IMR-90 (cell line): ENCODE data around the gene SLAMF9. TPM values are rescaled to one million over a fixed set of nuclear protein-coding genes. Genes with fewer than 3 reads are reported as not detected.

Experiments
- ATAC-seq: fragments of 200-7000 bp; cut with Tn5 transposase; 2 replicates; pipeline ENCODE4 v1.9.1; 2020; ENCODE audit warnings: low read depth, mild to moderate bottlenecking, moderate library complexity
- BruUV-seq: library from RNA; stranded (reverse); fragments of 400-500 nt; replicated peaks from 2 replicates; lab custom pipeline; 2021; lab: Mats Ljungman, UMichigan
- CTCF ChIA-PET: fragments of 300-600 bp; formaldehyde crosslinking; extraction: SDS; loops from one replicate; lab custom pipeline; 2021; ENCODE audit warnings: antibody characterized with exemption; lab: Yijun Ruan, JAX
- POLR2A ChIA-PET: fragments of 300-600 bp; sonication (Branson Sonifier 250); formaldehyde crosslinking; loops from one replicate; lab custom pipeline; 2022; ENCODE audit warnings: antibody characterized with exemption; ENCODE audit not compliant: unreplicated experiment; lab: Charles Lee
- DNase-seq: peaks from one replicate; pipeline ENCODE4 v3.0.0; 2013
- H2AFZ ChIP-seq: replicated peaks from 2 replicates; pipeline ENCODE3; 2013; ENCODE audit warnings: low read length, mild to moderate bottlenecking; ENCODE audit not compliant: poor library complexity
- H2AK5ac ChIP-seq: 2 replicates; pipeline ENCODE4 v1.6.1; 2013; ENCODE audit warnings: low read depth, low read length, inconsistent platforms
- H2AK9ac ChIP-seq: replicated peaks from 2 replicates; pipeline ENCODE3; 2013; ENCODE audit warnings: mild to moderate bottlenecking, low read depth, low read length, moderate library complexity; ENCODE audit not compliant: poor library complexity
- H2BK120ac ChIP-seq: 2 replicates; pipeline ENCODE4 v1.6.1; 2013; ENCODE audit warnings: low read depth, low read length, inconsistent platforms
- H2BK15ac ChIP-seq: 3 replicates; pipeline ENCODE4 v1.6.1; 2013; ENCODE audit warnings: low read depth, low read length, inconsistent platforms
- H2BK20ac ChIP-seq: 2 replicates; pipeline ENCODE4 v1.6.1; 2013; ENCODE audit warnings: low read depth, mild to moderate bottlenecking, inconsistent platforms, low read length, moderate library complexity
- H2BK5ac ChIP-seq: 2 replicates; pipeline ENCODE4 v1.6.1; 2013; ENCODE audit warnings: mild to moderate bottlenecking, low read depth, low read length, inconsistent platforms; ENCODE audit not compliant: poor library complexity, severe bottlenecking
- H3K14ac ChIP-seq: replicated peaks from 2 replicates; pipeline ENCODE4 v1.6.1; 2013; ENCODE audit warnings: low read depth, low read length, inconsistent platforms
- H3K18ac ChIP-seq: 2 replicates; pipeline ENCODE4 v1.6.1; 2013; ENCODE audit warnings: low read depth, low read length, control low read depth
- H3K23ac ChIP-seq: 2 replicates; pipeline ENCODE4 v1.6.1; 2013; ENCODE audit warnings: low read depth, low read length, inconsistent platforms
- H3K27ac ChIP-seq: 2 replicates; pipeline ENCODE4 v1.5.1; 2013; ENCODE audit warnings: mild to moderate bottlenecking, control low read depth, low read length; ENCODE audit not compliant: insufficient read depth
- H3K27me3 ChIP-seq: 2 replicates; pipeline ENCODE4 v1.6.1; 2013; ENCODE audit warnings: low read length; ENCODE audit not compliant: control insufficient read depth, insufficient read depth
- H3K36me3 ChIP-seq: 2 replicates; pipeline ENCODE4 v1.6.1; 2013; ENCODE audit warnings: low read length, mixed read lengths; ENCODE audit not compliant: control insufficient read depth, insufficient read depth
- H3K4ac ChIP-seq: 2 replicates; pipeline ENCODE4 v1.6.1; 2013; ENCODE audit warnings: low read depth, low read length, inconsistent platforms
- H3K4me1 ChIP-seq: 2 replicates; pipeline ENCODE4 v1.6.1; 2013; ENCODE audit warnings: low read length, mixed read lengths; ENCODE audit not compliant: control insufficient read depth, insufficient read depth
- H3K4me2 ChIP-seq: 2 replicates; pipeline ENCODE4 v1.6.1; 2013; ENCODE audit warnings: low read depth, mild to moderate bottlenecking, control low read depth, low read length, moderate library complexity
- H3K4me3 ChIP-seq: 2 replicates; pipeline ENCODE4 v1.5.1; 2013; ENCODE audit warnings: low read depth, mild to moderate bottlenecking, control low read depth, low read length, moderate library complexity; ENCODE audit not compliant: insufficient read depth
- H3K56ac ChIP-seq: 2 replicates; pipeline ENCODE4 v1.6.1; 2013; ENCODE audit warnings: low read length, inconsistent platforms; ENCODE audit not compliant: insufficient read depth; ENCODE audit errors: extremely low read depth
- H3K79me1 ChIP-seq, 2 experiments: 2 replicates each; pipeline ENCODE4 v1.6.1; 2013; ENCODE audit warnings: low read length in 2 of 2, inconsistent platforms in 1 of 2, low read depth in 1 of 2
- H3K9ac ChIP-seq: 2 replicates; pipeline ENCODE4 v1.6.1; 2013; ENCODE audit warnings: low read depth, low read length, control low read depth
- H3K9me1 ChIP-seq: 2 replicates; pipeline ENCODE4 v1.6.1; 2013; ENCODE audit warnings: low read length, inconsistent platforms; ENCODE audit not compliant: insufficient read depth
- H3K9me3 ChIP-seq: 2 replicates; pipeline ENCODE4 v1.6.1; 2013; ENCODE audit warnings: low read length; ENCODE audit not compliant: control insufficient read depth, insufficient read depth
- H4K20me1 ChIP-seq: 2 replicates; pipeline ENCODE4 v1.6.1; 2013; ENCODE audit warnings: low read length, inconsistent platforms; ENCODE audit not compliant: insufficient read depth
- H4K5ac ChIP-seq: 2 replicates; pipeline ENCODE4 v1.6.1; 2013; ENCODE audit warnings: mild to moderate bottlenecking, low read depth, low read length, control low read depth
- H4K8ac ChIP-seq, 2 experiments: 2 replicates each; pipeline ENCODE4 v1.6.1; 2013; ENCODE audit warnings: low read depth in 2 of 2, low read length in 2 of 2, control low read depth in 1 of 2, inconsistent platforms in 1 of 2
- H4K91ac ChIP-seq: 2 replicates; pipeline ENCODE4 v1.6.1; 2013; ENCODE audit warnings: low read depth, low read length, inconsistent platforms; ENCODE audit not compliant: insufficient read depth
- BHLHE40 ChIP-seq: fragments of 150-350 bp; IDR thresholded peaks from 2 replicates; pipeline ENCODE4 v1.6.1; 2016; ENCODE audit warnings: mild to moderate bottlenecking, low read depth, low read length
- CHD1 ChIP-seq: IDR thresholded peaks from 2 replicates; pipeline ENCODE4 v1.6.1; 2012; ENCODE audit warnings: low read depth, low read length, improper control_type of control experiment
- MAFK ChIP-seq: IDR thresholded peaks from 2 replicates; pipeline ENCODE4 v1.6.1; 2012; ENCODE audit warnings: low read depth, low read length, improper control_type of control experiment
- NFE2L2 ChIP-seq: fragments of 150-350 bp; IDR thresholded peaks from 2 replicates; pipeline ENCODE4 v1.6.1; 2016; ENCODE audit warnings: low read depth, mild to moderate bottlenecking, low read length
- RFX5 ChIP-seq: IDR thresholded peaks from 2 replicates; pipeline ENCODE4 v1.8.0; 2012; ENCODE audit warnings: low read depth, mild to moderate bottlenecking, low read length, moderate library complexity
- SMC3 ChIP-seq: fragments of 150-350 bp; IDR thresholded peaks from 2 replicates; pipeline ENCODE4 v1.6.1; 2016; ENCODE audit warnings: low read depth, mild to moderate bottlenecking, antibody characterized with exemption, low read length, moderate library complexity
- WGBS, 2 experiments: methylation state at CpG; one replicate each; pipeline versions ENCODE4 v1.1.5 to v1.1.7; 2013; ENCODE audit warnings: missing lambda C conversion rate in 2 of 2; ENCODE audit not compliant: insufficient read length in 1 of 2; ENCODE audit errors: extremely low coverage in 2 of 2; 5-methylcytosine and 5-hydroxymethylcytosine counted together
- dilution Hi-C: fragments of 300-500 bp; cut with HindIII; formaldehyde crosslinking; loops from one replicate; pipeline ENCODE4 v1.14.3; 2018; ENCODE audit warnings: low sequenced_read_pairs; ENCODE audit not compliant: unreplicated experiment
- in situ Hi-C: fragments of 300-500 bp; cut with MboI; formaldehyde crosslinking; loops from 3 replicates; pipeline ENCODE4 v1.14.3; 2019; ENCODE audit warnings: low sequenced_read_pairs, inconsistent platforms, mixed read lengths
- intact Hi-C: fragments of 100-400 bp; cut with micrococcal nuclease; formaldehyde crosslinking; loops from 2 replicates; pipeline ENCODE4 v1.10.0; 2022
- polyA plus RNA-seq, 3 experiments: library from polyadenylated mRNA; depleted of rRNA; stranded (reverse); fragments of >200 nt; gene quantifications; 2 replicates each; pipeline ENCODE4 v1.2.3, GENCODE V29; 2012; ENCODE audit warnings: low replicate concordance in 1 of 3
- total RNA-seq: library from RNA; depleted of rRNA; stranded (reverse); fragments of >200 nt; gene quantifications from 2 replicates; pipeline ENCODE4 v1.2.3, GENCODE V29; 2012
- TF ChIP-seq, protein P1 (sequence below): fragments of 150-350 bp; IDR thresholded peaks from 2 replicates; pipeline ENCODE4 v1.6.1; 2016; ENCODE audit warnings: low read depth, mild to moderate bottlenecking, low read length, moderate library complexity, borderline replicate concordance

Gene SLAMF9
- total and polyA plus RNA-seq, 2 of the 4 experiments (the other 2 are of a cell fraction) = 0.18 to 0.67 TPM

DNA sequence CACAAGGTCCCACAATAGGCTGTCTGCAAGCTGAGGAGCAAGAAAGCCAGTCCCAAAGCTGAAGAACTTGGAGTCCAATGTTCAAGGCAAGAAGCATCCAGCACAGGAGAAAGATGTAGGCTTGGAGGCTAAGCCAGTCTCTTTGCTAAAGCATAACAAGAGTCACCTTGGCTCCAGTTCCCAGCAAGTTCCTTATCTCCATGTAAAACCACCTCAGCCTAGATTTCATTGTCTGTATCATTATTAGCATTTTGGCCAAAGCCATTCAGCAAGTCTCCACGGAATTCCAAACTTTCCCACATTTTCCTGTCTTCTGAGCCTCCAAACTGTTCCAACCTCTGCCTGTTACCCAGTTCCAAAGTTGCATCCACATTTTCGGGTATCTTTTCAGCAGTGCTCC, 40.9 kb upstream of the SLAMF9 start:
- in situ Hi-C loops = no loop called here
- Histone ChIP-seq H3K4me1 (peaks cover 2% of the 10 kb centered on the region; the same call in 1 of the 2 replicates), H4K91ac (no peak overlapping the region), H3K4me2 (no peak overlapping the region), H3K56ac (no peak overlapping the region), H3K79me1 (no peaks in the 10 kb centered on the region), H3K27ac (no peak overlapping the region), H4K5ac (no peak overlapping the region), H3K27me3 (no peaks in the 10 kb centered on the region; the same call in 1 of the 2 replicates), H4K20me1 (no peaks in the 10 kb centered on the region), H3K18ac (no peak overlapping the region), H2AFZ (no peak overlapping the region), H3K4me3 (no peak overlapping the region), H2BK20ac (no peak overlapping the region), H4K8ac (no peak overlapping the region), H2AK5ac (no peak overlapping the region), H3K9me3 (no peaks in the 10 kb centered on the region), H3K14ac (no peak overlapping the region), H2BK15ac (no peak overlapping the region), H2AK9ac (no peak overlapping the region), H3K9me1 (no peaks in the 10 kb centered on the region), H3K9ac (no peak overlapping the region), H3K4ac (no peak overlapping the region), H2BK5ac (no peak overlapping the region), H3K23ac (no peak overlapping the region), H3K36me3 (no peaks in the 10 kb centered on the region), H2BK120ac (no peak overlapping the region)
- dilution Hi-C loops = no loop called here
- no peak for DNase-seq
- no peak for TF ChIP-seq CHD1
- TF ChIP-seq BHLHE40 = no peak
- no peak for TF ChIP-seq NFE2L2
- no peak for TF ChIP-seq SMC3
- no peak for TF ChIP-seq MAFK
- TF ChIP-seq RFX5 = no peak
- TF ChIP-seq, protein P1, sequence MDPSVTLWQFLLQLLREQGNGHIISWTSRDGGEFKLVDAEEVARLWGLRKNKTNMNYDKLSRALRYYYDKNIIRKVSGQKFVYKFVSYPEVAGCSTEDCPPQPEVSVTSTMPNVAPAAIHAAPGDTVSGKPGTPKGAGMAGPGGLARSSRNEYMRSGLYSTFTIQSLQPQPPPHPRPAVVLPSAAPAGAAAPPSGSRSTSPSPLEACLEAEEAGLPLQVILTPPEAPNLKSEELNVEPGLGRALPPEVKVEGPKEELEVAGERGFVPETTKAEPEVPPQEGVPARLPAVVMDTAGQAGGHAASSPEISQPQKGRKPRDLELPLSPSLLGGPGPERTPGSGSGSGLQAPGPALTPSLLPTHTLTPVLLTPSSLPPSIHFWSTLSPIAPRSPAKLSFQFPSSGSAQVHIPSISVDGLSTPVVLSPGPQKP = no peak
- WGBS, 2 experiments = 80% methylated on average over 1 of the region's 2 CpGs; no CpG with 5 or more reads in 1 of the 2 experiments
- POLR2A ChIA-PET = no interaction called here
- intact Hi-C loops = no loop called here
- ATAC-seq = no peak
- no TSS peak for BruUV-seq
- CTCF ChIA-PET = interaction anchor here (1.0 to 1.7 kb wide), 2 partner anchors 11 to 12 kb away, joined by 3 to 9 read pairs; no protein-coding TSS in a partner anchor
